Right lung (tissue), 5 donors: ENCODE measurements around the gene MAGEA11. TPM values are rescaled to one million over a fixed set of nuclear protein-coding genes. Genes with fewer than 3 reads are reported as not detected.
"Not testable (repeated sequence)": the region's sequence is repeated elsewhere in the genome, so short reads cannot be mapped to it uniquely, and the experiment has no call there.

ENCODE experiments used
- DNase-seq, 2 donors: peaks; one replicate each; pipeline ENCODE4 v3.0.0-alpha.2; 2013
- polyA plus RNA-seq, 5 donors: library from polyadenylated mRNA; unstranded; fragments of 120-200 nt; gene quantifications; one replicate each; pipeline versions ENCODE4 v1.2.1 to v1.2.3, GENCODE V29; 2013; ENCODE audit warnings: inconsistent platforms in 1 of 5, low replicate concordance in 1 of 5; ENCODE audit not compliant: insufficient read length in 5 of 5, insufficient read depth in 1 of 5

Gene MAGEA11
- polyA plus RNA-seq, 5 donors = not detected

- no peak for DNase-seq
Measured at GRCh38 chrX:149716632-149717031, 4.8 kb downstream of the MAGEA11 start.

GRCh38 chrX:149717803-149718202 lies 5.9 kb downstream of the MAGEA11 start:
- DNase-seq = no peak

DNA sequence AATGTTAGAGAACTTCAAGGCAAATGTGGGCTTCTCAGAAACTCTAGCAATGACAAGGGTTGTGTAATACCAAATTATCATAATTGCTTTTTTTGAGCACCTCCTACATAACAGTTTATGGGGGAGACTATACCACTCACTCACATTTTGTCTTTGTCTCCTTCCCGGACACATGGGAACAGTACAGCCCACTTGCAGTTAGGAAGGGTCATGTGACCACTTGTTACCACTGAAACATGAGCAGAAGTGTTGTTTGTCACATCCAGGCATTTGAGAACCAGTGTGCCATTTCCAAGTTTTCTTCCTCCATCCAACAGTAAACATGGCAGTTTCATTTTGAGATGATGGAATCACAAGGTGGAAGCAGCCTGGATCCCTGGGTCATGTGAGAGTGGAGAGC lies 6.9 kb downstream of the MAGEA11 start:
- DNase-seq = no peak

- peak in 1 of 2 donors; percentile 4 for DNase-seq
Measured at GRCh38 chrX:149720021-149720689, 8.3 kb downstream of the MAGEA11 start.

DNA sequence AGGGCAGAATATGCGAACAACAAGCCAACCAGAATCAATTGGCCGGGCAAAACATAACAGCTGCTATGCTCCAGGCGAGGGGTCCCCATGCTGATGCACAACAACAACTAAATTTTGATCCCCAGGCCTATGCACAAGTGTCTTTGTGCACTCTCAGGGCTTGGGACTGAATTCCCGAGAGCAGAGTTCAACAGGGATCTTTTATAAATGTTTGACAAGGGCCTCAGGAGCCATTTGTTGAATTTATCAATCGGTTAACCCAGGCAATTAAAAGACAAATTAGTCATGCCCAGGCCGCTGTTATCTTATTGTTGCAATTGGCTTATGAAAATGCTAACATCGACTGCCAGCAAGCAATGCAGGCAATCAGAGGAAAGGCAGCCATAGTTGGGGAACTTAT lies 9.4 kb downstream of the MAGEA11 start:
- DNase-seq = not testable (repeated sequence)

DNA sequence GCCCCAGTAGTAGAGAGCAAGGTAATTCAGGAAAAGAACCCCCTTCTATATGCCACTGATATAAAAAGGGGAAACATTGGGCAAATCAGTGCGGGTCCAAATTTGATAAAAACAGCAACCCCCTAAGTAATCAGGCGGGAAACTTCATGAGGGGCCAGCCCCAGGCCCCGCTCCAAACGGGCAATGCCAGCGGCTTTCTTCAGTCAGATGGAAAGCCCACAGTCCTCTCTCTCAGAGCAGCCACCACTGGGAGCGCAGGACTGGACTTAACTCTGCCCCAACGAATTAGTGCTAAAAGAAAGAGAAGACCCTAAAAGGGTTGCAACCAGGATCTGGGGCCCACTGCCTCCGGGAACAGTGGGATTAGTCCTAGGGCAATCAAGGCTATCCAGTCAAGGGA lies 9.9 kb downstream of the MAGEA11 start:
- no peak for DNase-seq

GRCh38 chrX:149723583-149724118 lies 11.8 kb downstream of the MAGEA11 start:
- DNase-seq = not testable (repeated sequence)

DNA sequence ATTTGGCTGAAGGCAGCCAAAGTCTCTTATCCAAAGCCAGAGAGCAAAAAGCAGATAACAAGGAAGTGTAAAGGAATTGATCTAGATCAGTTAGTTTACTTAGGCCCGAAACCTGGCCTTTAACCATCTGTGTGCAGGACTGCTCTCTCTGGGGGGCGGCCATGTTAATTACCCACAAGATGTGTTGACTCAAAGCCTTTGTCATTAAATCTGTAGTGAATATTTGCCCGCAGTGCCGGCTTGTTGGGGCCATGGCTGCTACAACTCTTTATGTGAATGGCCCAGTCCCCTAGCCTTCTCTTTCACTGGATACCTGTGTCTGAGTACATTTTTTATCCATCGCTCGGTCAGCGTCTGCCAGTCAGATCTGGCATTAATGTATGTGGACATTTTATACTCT lies 15.4 kb downstream of the MAGEA11 start:
- not testable (repeated sequence) for DNase-seq

DNA sequence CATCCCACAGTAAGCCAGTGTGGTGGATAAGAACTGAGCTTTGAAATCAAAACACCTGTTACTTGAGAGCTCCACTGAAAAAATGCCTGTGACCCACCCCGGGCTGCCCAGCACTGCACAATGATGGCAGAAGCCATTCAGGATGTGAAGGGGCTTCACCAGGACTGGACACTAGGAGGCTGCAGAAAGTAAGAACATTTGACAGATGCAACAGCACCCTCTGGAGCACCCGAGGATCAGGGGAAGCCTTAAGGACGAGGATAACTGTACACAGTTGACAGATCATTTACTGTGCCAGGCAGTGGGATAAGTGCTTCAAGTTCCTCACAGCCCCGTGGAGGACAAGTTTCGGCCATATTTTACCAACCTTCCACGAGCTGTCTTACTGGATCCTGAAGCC lies 30.4 kb downstream of the MAGEA11 start:
- not testable (repeated sequence) for DNase-seq

DNA sequence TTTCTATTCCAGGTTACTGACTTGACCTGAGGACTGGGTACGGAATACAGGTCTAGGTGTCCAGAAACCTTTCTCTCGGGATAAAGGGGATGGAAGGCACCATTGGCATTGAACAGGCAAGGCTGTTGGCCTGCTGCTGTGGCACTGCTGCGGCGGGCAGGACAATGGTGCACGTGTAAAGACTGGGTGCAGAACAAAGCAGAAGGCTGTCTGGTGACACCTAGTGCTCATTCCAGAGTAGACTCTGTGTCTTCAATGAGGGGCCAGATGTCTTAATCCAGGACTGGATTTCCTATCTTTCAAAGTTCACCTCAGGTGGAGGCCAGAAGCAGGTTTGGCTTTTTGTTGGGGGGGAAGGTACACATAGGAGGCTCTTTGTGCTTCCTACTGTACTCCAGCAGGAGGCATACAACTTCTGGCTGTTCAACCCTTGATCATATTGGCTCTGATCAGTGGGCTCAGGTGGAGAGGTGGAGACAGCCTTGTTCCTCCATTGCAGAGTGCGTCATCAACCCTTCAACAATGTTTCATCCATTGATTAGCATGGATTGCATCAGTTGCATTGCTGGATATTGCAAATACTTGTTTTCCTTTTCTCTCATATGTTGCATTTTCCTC lies 34.6 kb downstream of the MAGEA11 start:
- not testable (repeated sequence) for DNase-seq

DNA sequence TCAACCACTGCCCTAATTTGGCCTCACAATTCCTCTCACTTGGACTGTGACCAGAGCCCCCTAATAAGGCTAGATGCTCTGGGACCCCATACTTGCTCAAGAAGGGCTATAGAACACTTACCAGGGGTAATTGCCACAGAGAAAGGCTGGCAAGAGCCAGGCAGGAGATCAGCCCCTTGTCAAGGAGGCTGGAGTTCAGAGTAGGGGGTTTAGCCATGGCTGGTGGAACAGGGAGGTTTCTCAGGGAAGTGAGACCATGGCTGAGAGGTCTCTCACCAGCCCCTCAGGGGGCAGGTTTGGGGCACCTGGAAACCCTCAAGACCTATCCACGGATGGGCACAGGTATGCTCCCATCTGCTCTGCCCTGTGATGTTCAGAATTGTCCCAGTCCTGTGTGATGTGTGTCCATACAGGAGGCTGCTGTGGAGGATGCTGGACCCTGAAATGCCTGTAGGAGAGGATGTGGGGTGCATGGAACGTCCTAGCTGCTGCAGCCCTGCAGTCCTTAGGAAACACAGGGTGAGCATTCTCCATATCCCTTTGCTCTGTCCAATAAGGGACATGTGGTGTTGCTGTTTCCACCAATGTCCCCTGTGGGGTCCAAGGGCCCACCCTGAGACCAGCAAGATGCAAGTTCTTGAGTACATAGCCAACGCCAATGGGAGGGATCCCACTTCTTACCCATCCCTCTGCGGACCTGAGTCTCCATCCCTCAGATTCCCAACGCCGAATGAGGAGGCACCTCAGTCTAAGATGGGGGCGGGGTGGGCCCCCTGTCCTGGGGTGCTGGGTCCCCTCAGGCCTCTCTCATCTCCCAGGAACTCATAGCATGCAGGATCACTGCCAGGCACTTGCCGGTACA lies 45.6 kb downstream of the MAGEA11 start:
- DNase-seq = no peak

- DNase-seq = no peak
Measured at GRCh38 chrX:149758068-149758714, 46.3 kb downstream of the MAGEA11 start.

DNA sequence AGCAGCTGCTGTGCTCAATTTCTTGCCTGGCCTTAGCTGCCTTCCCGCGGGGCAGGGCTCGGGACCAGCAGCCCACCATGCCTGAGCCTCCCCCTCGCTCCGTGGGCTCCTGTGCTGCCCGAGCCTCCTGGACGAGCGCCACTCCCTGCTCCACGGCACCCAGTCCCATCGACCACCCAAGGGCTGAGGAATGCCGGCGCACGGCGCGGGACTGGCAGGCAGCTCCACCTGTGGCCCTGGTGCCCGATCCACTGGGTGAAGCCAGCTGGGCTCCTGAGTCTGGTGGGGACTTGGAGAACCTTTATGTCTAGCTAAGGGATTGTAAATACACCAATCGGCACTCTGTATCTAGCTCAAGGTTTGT lies 46.8 kb downstream of the MAGEA11 start:
- DNase-seq = not testable (repeated sequence)

- DNase-seq = no peak
Measured at GRCh38 chrX:149759824-149760223, 48.0 kb downstream of the MAGEA11 start.

- DNase-seq = no peak
Measured at GRCh38 chrX:149760965-149761364, 49.1 kb downstream of the MAGEA11 start.

- DNase-seq = not testable (repeated sequence)
Measured at GRCh38 chrX:149761858-149762674, 50.2 kb downstream of the MAGEA11 start.

DNA sequence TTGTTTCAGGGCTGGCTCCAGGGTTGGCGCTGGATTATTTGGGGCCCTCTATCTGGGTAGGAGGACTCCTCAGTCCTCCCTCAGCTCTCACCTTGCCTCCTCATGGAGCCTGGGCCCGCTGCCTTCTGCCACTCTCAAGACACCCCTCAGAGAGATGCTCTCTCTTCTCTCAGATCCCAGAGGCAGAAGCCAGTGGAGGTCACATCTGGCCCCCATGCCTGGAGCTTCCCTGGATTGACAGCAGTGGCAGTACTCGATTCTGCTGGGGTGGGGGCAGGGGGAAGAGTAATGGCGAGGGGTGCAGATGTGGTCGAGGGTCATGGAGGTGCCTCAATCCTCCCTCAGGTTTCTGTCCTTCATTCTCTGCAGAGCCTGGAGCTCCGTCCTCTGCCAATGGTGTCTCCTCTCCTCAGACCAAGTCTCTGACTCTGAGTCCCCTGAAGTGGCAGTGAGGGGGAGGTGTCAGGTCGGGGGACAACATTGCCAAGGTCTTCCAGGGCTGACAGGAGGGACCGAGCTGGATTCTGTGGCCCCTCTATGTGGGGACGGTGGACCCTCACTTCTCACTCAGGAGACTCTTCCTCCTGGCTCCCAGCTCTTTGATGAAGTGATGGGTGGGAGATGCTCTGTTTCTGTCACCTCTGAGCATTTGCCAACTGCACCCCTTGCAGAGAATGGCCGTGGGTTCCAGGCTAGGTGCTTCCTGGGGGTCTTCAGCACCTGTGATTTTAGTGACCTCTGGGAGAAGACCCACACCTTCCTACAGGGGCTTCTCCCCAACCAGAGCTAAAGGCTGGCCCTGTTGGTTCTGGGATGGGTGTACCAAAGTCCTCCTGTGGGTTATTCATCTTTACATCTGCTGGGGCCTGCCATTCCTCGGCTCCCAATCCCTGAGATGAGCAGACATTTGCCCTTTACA lies 51.1 kb downstream of the MAGEA11 start:
- no peak for DNase-seq
